Heart right ventricle (tissue), 16 donors: Measurements from ENCODE around the gene EVA1B. TPM values are rescaled to one million over a fixed set of nuclear protein-coding genes. Genes with fewer than 3 reads are reported as not detected.
A peak's percentile ranks its signal among the peaks of the same experiment; 100 is the strongest.

Source experiments
- ATAC-seq, 8 donors: fragments of 200-7000 bp; cut with Tn5 transposase; one replicate each; pipeline ENCODE4 v1.9.1; 2020; ENCODE audit warnings: mild to moderate bottlenecking in 8 of 8, moderate library complexity in 8 of 8, moderate number of reproducible peaks in 1 of 8
- DNase-seq, 2 donors: peaks; one replicate each; pipeline ENCODE4 v3.0.0-alpha.2; 2020
- H3K27ac ChIP-seq, 10 donors: fragments of 200-600 bp; sonication (generic) in 2 of 10; one replicate each; pipeline versions ENCODE4 v1.5.0 to v1.8.0; 2020 to 2022; ENCODE audit warnings: mild to moderate bottlenecking in 3 of 10
- H3K27me3 ChIP-seq, 7 donors: fragments of 200-600 bp; one replicate each; pipeline ENCODE4 v1.8.0; 2021 to 2022; ENCODE audit warnings: mild to moderate bottlenecking in 2 of 7
- H3K36me3 ChIP-seq, 9 donors: fragments of 200-600 bp; sonication (generic) in 1 of 9; one replicate each; pipeline versions ENCODE4 v1.5.0 to v1.8.0; 2020 to 2022; ENCODE audit warnings: mild to moderate bottlenecking in 2 of 9
- H3K4me1 ChIP-seq, 9 donors: fragments of 200-600 bp; sonication (generic) in 1 of 9; one replicate each; pipeline versions ENCODE4 v1.5.0 to v1.8.0; 2020 to 2022; ENCODE audit warnings: mild to moderate bottlenecking in 4 of 9
- H3K4me3 ChIP-seq, 10 donors: fragments of 200-600 bp; sonication (generic) in 2 of 10; one replicate each; pipeline versions ENCODE4 v1.5.0 to v1.8.0; 2020 to 2022; ENCODE audit warnings: mild to moderate bottlenecking in 7 of 10, moderate library complexity in 2 of 10
- H3K9me3 ChIP-seq, 11 donors: fragments of 200-600 bp in 10 of 11; sonication (generic) in 2 of 11; one replicate each; pipeline versions ENCODE4 v1.5.0 to v1.8.0; 2013 to 2022; ENCODE audit warnings: mild to moderate bottlenecking in 2 of 11, control low read depth in 1 of 11, moderate library complexity in 1 of 11
- WGBS, 2 donors: extraction: QIAGEN DNeasy Blood & Tissue Kit; methylation state at CpG; one replicate each; pipeline ENCODE4 v1.1.7; 2013; ENCODE audit warnings: inconsistent platforms in 1 of 2; 5-methylcytosine and 5-hydroxymethylcytosine counted together
- intact Hi-C, 10 donors: fragments of 100-400 bp; cut with DNase I; formaldehyde crosslinking; loops; one replicate each; pipeline versions ENCODE4 v1.11.1 to v1.14.2; 2022
- polyA plus RNA-seq, 2 donors: library from polyadenylated mRNA; stranded (reverse); fragments of 200-250 nt; gene quantifications; one replicate each; pipeline ENCODE4 v1.2.3, GENCODE V29; 2013
- total RNA-seq, 10 donors: library from RNA; stranded (reverse); fragmentation: NEBNext Ultra II Directional in 3 of 10; extraction: Animal tissue kit (Norgen Biotek cat#: 25700) in 3 of 10; gene quantifications; one replicate each; pipeline versions ENCODE4 v1.2.1 to v1.2.4, GENCODE V29; 2021 to 2023
- TF ChIP-seq, protein P1 (sequence below), 9 donors: fragments of 200-600 bp; sonication (generic) in 2 of 9; IDR thresholded peaks; one replicate each; pipeline versions ENCODE4 v1.5.0 to v1.8.0; 2021 to 2022; ENCODE audit warnings: antibody characterized with exemption in 9 of 9, mild to moderate bottlenecking in 5 of 9, moderate library complexity in 1 of 9
- donor health status: Arrhythmogenic right ventricular cardiomyopathy.
- donor health status: ischemic (EF 13 %, LVEDD 7.1; RV severe dilation, severe dysfunction).
- donor health status: healthy with polysubstance abuse.
- donor health status: DM: no; HTN: yes; CAD: no.
- donor health status: DM: no; HTN: no; CAD: no.
- donor health status: ischemic (EF 25% LVEDD 6.9; RV normal size, moderate dysfunction).
- donor health status: ischemic (EF 25% LVEDD 5.7; RV mildly dilated, moderate dysfunction).
- donor health status: healthy.
- donor health status: DM: yes; HTN: yes; CAD: no.
- donor health status: Ischemic cardiomyopathy.
- donor health status: ischemic (EF 35%, LVEDD 5.7; RV mildly dilated, moderate dysfunction).
- donor health status: nonischemic (EF 11% LVEDD 7.7; RV severe dilation, severe dysfunction).
- donor health status: DM: yes; HTN: yes; CAD: no.
- donor health status: PGD.
- donor health status: ischemic (EF 29% LVEDD 5.4; RV normal size, mild dysfunction).
- donor health status: nonischemic (EF 23%, LVEDD 6.1; RV moderate dilation, normal function).

The EVA1B gene
- total and polyA plus RNA-seq, 12 donors = 4.6 to 38.9 (median 7.2) TPM

DNA sequence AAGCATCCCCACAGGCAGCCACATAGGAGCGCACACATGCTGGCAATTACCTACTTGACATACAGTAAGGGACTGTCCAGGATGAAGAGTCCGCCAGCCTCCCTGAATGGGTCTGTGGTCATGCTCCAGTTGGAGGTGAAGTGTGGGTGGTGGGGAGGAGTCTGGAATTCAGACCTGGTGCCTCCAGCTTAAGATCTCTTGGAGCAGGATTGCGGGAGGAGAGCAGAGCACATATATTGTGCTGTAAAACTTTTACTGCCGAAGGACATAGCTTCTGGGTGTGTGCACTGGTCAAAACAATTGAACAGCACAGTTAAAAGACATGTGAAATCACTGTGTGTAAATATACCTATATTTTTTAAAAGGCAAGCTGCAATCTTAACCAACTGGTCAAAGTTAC is 44.4 kb upstream of the EVA1B start:
- peaks cover 27 to 78% (median 51%) of the 10 kb centered on the region in 9 donors for H3K4me1 ChIP-seq
- DNase-seq (no peak), ATAC-seq (no peak)
- peak overlapping the region in 3 of 10 donors; percentile 70 to 83 (median 73) for H3K27ac ChIP-seq
- no peaks in the 10 kb centered on the region for H3K9me3 ChIP-seq
- TF ChIP-seq, protein P1, sequence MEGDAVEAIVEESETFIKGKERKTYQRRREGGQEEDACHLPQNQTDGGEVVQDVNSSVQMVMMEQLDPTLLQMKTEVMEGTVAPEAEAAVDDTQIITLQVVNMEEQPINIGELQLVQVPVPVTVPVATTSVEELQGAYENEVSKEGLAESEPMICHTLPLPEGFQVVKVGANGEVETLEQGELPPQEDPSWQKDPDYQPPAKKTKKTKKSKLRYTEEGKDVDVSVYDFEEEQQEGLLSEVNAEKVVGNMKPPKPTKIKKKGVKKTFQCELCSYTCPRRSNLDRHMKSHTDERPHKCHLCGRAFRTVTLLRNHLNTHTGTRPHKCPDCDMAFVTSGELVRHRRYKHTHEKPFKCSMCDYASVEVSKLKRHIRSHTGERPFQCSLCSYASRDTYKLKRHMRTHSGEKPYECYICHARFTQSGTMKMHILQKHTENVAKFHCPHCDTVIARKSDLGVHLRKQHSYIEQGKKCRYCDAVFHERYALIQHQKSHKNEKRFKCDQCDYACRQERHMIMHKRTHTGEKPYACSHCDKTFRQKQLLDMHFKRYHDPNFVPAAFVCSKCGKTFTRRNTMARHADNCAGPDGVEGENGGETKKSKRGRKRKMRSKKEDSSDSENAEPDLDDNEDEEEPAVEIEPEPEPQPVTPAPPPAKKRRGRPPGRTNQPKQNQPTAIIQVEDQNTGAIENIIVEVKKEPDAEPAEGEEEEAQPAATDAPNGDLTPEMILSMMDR (IDR thresholded peaks at IDR 0.05) = no peak
- intact Hi-C loops = loop anchor here in 5 of 10 donors (5.0 to 10.0 kb wide), 4 partner anchors 40 to 63 kb away; partner anchors contain the start of genes SH3D21 (in 3 of the 5) and EVA1B (in 1 of the 5)
- no peaks in the 10 kb centered on the region for H3K27me3 ChIP-seq
- H3K36me3 ChIP-seq = peaks cover 0 to 36% (median 0%) of the 10 kb centered on the region in 9 donors
- 94 to 96% methylated on average over 4 of the region's 4 CpGs for WGBS, 2 donors
- no peak overlapping the region for H3K4me3 ChIP-seq

DNA sequence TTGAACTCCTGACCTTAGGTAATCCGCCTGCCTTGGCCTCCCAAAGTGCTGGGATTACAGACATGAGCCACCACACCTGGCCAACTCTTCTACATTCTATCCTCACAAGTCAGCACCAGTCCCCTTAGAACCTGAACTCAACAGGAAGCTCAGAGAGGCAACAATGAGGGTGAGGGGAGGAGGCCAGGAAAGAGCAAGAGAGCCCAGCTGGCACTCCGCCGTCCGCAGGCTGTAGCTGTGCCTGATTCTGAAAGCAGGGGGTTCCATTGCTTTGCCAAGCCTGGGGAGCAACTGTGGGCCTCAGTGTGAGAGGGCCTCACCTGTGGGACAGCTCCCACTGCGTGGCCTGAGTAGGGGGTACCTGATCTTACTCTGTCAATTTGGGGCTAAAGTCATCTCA is 43.6 kb upstream of the EVA1B start:
- no peak overlapping the region for H3K4me3 ChIP-seq
- DNase-seq (no peak), ATAC-seq (no peak)
- H3K4me1 ChIP-seq = peaks cover 20 to 70% (median 44%) of the 10 kb centered on the region in 9 donors
- intact Hi-C loops = loop anchor here in 5 of 10 donors (5.0 to 10.0 kb wide), 4 partner anchors 40 to 62 kb away; partner anchors contain the start of genes SH3D21 (in 3 of the 5) and EVA1B (in 1 of the 5)
- H3K27me3 ChIP-seq = no peaks in the 10 kb centered on the region
- TF ChIP-seq, protein P1 (IDR thresholded peaks at IDR 0.05) = no peak
- 62 to 74% methylated on average over 5 of the region's 5 CpGs for WGBS, 2 donors
- peaks cover 0 to 38% (median 0%) of the 10 kb centered on the region in 9 donors for H3K36me3 ChIP-seq
- no peaks in the 10 kb centered on the region for H3K9me3 ChIP-seq
- peak overlapping the region in 8 of 10 donors; percentile 15 to 83 (median 69) for H3K27ac ChIP-seq

DNA sequence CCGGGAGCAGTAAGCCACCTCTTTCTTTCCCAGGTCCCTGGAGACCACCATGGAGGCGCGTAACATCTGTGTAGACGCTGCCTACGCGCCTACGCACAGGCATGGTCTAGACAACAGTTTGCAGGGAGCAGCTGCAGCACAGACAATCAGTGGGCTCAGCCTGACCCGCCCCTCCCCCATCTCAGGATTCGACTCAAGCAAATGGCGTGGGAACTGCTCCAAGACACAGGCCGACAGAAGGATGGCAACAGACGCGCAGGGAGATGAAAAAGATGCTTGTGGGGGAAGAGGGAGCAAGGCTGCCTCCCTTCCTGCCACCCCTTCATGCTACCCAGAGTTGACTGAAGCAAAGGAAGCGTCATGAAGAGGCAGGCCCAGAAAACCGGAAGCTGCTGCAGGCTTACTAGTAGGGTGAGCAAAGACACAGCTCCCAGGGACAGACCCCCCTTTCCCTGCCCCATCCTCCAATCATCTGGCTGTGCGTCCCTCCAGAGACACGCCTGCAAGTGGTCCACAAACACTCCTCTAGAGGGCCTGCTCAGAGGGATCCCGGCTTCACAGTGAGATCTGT is 42.7 kb upstream of the EVA1B start:
- H3K4me1 ChIP-seq = peaks cover 11 to 61% (median 35%) of the 10 kb centered on the region in 9 donors
- no peaks in the 10 kb centered on the region for H3K9me3 ChIP-seq
- ATAC-seq = peak; percentile 43 to 75 (median 68)
- DNase-seq = peak in 1 of 2 donors; percentile 72
- WGBS, 2 donors = 45 to 54% methylated on average over 18 of the region's 18 CpGs
- H3K27ac ChIP-seq = peak overlapping the region in 9 of 10 donors; percentile 51 to 83 (median 68)
- TF ChIP-seq, protein P1 (IDR thresholded peaks at IDR 0.05) = peak in 2 of 9 donors; percentile 7 to 28
- intact Hi-C loops = loop anchor here in 5 of 10 donors (5.0 to 10.0 kb wide), 4 partner anchors 39 to 61 kb away; partner anchors contain the start of genes SH3D21 (in 3 of the 5) and EVA1B (in 1 of the 5)
- no peaks in the 10 kb centered on the region for H3K27me3 ChIP-seq
- peaks cover 0 to 47% (median 0%) of the 10 kb centered on the region in 9 donors for H3K36me3 ChIP-seq
- no peak overlapping the region for H3K4me3 ChIP-seq

DNA sequence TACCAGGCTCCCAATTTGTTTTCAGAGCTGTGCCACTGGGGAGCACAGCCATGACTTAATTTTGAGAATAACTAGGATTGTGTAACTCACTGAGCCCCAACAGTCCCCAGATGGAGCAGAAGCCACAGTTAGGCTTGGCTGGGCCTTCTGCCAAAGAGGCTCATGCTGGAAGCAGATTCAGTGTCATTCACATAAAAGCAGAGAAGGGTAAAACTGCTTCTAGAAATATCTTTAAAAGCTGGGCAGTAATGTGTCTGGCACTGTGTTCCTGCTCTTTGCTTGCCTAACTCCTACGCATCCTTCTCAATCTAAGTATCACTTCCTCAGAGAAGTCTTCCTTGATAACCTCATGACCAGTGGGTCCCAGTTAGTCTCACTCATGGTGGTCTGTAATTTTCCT is 41.9 kb upstream of the EVA1B start:
- TF ChIP-seq, protein P1 (IDR thresholded peaks at IDR 0.05) = no peak
- H3K27ac ChIP-seq = peak overlapping the region in 8 of 10 donors; percentile 51 to 83 (median 69)
- H3K4me1 ChIP-seq = peaks cover 11 to 56% (median 35%) of the 10 kb centered on the region in 9 donors
- H3K4me3 ChIP-seq = no peak overlapping the region
- peak in 7 of 8 donors; percentile 30 to 51 (median 43) for ATAC-seq
- peaks cover 0 to 53% (median 4%) of the 10 kb centered on the region in 9 donors for H3K36me3 ChIP-seq
- intact Hi-C loops = loop anchor here in 5 of 10 donors (5.0 to 10.0 kb wide), 4 partner anchors 38 to 61 kb away; partner anchors contain the start of genes SH3D21 (in 3 of the 5) and EVA1B (in 1 of the 5)
- DNase-seq = peak; percentile 62 to 67
- no peaks in the 10 kb centered on the region for H3K9me3 ChIP-seq
- 61 to 71% methylated on average over 1 of the region's 1 CpG for WGBS, 2 donors
- H3K27me3 ChIP-seq = no peaks in the 10 kb centered on the region
